HAP-1 (cell line): ENCODE measurements around the gene PTPN5.

ENCODE experiments used
- DNase-seq, 2 experiments: peaks; one replicate each; pipeline ENCODE4 v3.0.0-alpha.2; 2016 to 2020; ENCODE audit warnings: low spot score in 2 of 2
- H3K27me3 ChIP-seq: fragments of 250-450 bp; sonication (Bioruptor Pico); 2 replicates; pipeline ENCODE4 v1.5.1; 2020; ENCODE audit warnings: low read depth, mild to moderate bottlenecking, moderate library complexity
- H3K36me3 ChIP-seq: fragments of 250-450 bp; sonication (Bioruptor Pico); replicated peaks from 2 replicates; pipeline ENCODE4 v1.5.1; 2020; ENCODE audit warnings: mild to moderate bottlenecking
- H3K4me1 ChIP-seq: fragments of 250-450 bp; sonication (Bioruptor Pico); 2 replicates; pipeline ENCODE4 v1.5.1; 2020; ENCODE audit warnings: mild to moderate bottlenecking
- H3K4me3 ChIP-seq: fragments of 250-450 bp; sonication (Bioruptor Pico); 2 replicates; pipeline ENCODE4 v1.5.1; 2020; ENCODE audit warnings: mild to moderate bottlenecking, moderate library complexity
- H3K9me3 ChIP-seq: fragments of 250-450 bp; sonication (Bioruptor Pico); 2 replicates; pipeline ENCODE4 v1.5.1; 2020; ENCODE audit warnings: mild to moderate bottlenecking, moderate library complexity
- in situ Hi-C: fragments of 300-500 bp; cut with MboI; formaldehyde crosslinking; loops from 3 replicates; pipeline ENCODE4 v1.14.3; 2020; ENCODE audit warnings: low sequenced_read_pairs, inconsistent platforms, mixed read lengths

Gene PTPN5

DNA sequence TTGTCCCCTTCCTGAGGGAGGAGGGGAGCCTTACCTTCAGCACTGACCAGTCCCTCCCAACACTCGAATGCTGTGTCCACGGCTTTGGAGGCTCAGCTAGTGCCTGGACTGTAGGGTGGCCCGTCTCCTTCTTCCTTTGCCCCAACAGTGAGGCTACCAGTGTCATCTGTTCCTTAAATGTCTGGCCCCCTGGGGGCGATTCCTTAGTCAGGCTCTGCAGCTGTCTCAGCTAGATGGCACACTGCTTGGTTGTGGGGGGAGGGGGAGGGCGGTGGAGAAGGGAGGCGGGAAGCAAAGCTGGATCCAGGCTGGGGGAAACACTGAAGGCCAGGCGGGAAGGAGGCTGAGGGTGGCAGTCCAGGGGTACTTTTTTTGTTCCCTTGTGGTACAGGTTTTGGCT is 65.6 kb downstream of the PTPN5 start, which contains the start of gene IGSF22:
TSS of gene IGSF22 (minus strand) at position 149 of the 400 bp plus-strand sequence. CDS start 1,952 bp downstream, outside the sequence.
- Histone ChIP-seq H3K4me3 (no peak within 1 kb of the TSS), H3K36me3 (no peaks in the 10 kb centered on the region), H3K4me1 (no peaks in the 10 kb centered on the region), H3K9me3 (no peaks in the 10 kb centered on the region), H3K27me3 (no peaks in the 10 kb centered on the region)
- in situ Hi-C loops = loop anchor here (25.0 kb wide), 1 partner anchor 189 kb away; the partner anchor contains the start of gene TSG101
- DNase-seq = no peak

DNA sequence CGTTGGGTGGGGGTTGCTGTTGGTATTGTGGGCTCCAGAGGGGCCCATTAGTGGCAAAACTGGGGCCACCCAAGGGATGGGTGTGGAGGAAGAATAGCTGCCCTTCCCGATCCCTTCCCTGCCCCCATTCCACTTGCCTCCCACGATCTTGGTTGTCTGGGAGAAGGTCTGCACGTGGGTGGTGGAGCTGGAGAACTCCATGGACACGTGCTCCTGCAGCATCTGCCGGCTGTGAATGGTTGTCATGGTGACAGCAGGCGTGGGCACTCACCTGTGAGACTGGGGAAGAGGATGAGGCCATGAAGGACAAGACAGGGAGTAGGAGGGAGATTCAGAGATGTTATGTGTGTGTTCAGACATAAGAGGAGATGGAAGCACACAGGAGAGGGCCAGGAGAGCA is 67.6 kb downstream of the PTPN5 start:
- in situ Hi-C loops = no loop called here
- Histone ChIP-seq H3K4me1 (no peaks in the 10 kb centered on the region), H3K27me3 (no peaks in the 10 kb centered on the region), H3K9me3 (no peaks in the 10 kb centered on the region), H3K36me3 (no peaks in the 10 kb centered on the region), H3K4me3 (no peak overlapping the region)
- no peak for DNase-seq

DNA sequence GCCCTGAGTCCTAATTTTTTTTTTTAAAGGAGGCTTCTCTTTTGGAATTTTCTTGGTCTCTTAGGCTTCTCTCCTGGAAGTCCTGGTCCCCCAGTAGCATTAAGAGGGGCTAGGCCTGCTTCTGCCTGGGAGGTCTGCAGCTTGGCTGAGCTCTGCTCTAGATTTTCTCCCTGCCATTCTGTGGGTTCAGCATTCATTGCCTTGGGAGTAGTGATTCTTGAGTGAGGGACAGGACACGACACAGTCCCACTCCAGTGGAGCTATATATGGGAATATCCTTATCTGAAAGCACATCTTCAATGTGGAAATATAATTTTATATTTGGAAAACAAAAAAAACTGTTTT is 69.3 kb downstream of the PTPN5 start:
- H3K4me1 ChIP-seq = no peaks in the 10 kb centered on the region
- H3K27me3 ChIP-seq = no peaks in the 10 kb centered on the region
- no peak overlapping the region for H3K4me3 ChIP-seq
- no peaks in the 10 kb centered on the region for H3K36me3 ChIP-seq
- DNase-seq = no peak
- in situ Hi-C loops = no loop called here
- no peaks in the 10 kb centered on the region for H3K9me3 ChIP-seq

DNA sequence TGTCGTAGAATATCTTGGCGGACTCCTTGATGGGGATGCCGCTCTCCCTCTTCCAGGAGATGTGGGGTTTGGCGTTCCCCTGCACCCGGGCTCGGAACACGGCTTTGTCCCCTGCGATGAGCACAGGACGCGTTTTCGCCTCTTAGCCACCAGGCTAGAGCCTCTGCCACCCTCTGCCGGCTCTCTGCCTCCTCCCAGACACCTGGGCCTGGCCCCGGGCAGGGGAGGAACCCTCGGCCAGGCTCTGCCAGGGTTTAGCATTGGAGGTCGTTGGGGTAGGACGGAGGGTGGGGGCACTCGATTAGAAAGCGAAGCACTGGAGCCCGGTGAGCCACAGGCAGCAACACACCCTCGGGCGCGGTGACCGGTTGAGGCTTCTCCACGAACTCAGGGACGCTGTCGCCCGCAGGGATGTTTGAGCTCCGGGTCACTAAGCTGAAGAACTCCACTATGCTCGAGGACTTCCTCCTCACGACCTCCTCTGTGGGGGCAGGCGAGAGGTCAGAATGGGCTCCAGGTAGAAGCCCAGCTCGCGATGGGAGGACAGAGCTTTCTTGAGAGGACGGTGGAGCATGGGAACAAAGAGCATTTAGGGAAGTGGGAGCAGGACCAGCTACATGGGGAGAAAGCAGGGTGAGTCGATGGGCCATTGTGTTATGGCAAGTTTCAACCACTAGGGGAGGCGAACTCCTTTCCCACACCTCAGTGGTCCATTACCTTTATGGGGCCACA is 69.9 kb downstream of the PTPN5 start:
- H3K27me3 ChIP-seq = no peaks in the 10 kb centered on the region
- no peaks in the 10 kb centered on the region for H3K9me3 ChIP-seq
- H3K4me1 ChIP-seq = no peaks in the 10 kb centered on the region
- in situ Hi-C loops = no loop called here
- peak in 1 of 2 experiments; percentile 58 for DNase-seq
- H3K36me3 ChIP-seq = no peaks in the 10 kb centered on the region
- H3K4me3 ChIP-seq = no peak overlapping the region

DNA sequence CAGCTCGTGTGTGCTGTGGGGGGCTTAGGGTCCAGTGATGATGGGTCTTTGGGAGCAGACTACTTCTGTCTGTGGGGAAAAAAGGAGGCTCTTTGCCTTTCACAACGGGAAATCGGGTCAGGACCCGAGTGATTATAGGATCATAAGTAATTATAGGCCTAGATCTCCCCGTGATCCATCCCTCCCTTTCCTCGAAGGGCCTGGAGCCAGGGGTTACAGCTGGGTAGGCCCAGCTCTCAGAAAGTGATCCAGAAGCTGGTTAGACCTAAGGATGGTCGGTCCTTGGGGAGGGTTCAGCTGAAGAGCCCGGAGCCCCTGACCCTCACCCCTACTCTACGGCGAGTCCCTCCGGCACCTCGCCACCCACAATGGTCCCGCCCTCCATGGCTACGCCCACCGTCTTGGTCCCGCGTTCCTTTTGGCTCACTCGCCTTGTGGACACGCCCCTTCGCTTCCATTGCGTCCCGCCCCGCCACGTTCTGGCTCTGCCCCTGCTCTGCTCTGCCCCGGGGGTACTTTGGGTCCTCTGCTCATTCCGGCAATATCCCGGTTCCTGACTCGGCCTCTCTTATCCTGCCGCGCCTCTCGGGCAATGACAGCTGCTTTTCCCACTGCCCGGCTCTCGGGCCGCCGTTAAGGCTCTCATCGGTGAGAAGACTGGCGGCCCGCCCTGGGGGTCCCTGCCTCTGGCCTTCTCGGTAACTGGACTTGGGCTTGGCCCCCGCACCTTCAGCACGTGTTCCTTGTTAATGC is 70.6 kb downstream of the PTPN5 start:
- DNase-seq = no peak
- in situ Hi-C loops = no loop called here
- no peaks in the 10 kb centered on the region for H3K27me3 ChIP-seq

DNA sequence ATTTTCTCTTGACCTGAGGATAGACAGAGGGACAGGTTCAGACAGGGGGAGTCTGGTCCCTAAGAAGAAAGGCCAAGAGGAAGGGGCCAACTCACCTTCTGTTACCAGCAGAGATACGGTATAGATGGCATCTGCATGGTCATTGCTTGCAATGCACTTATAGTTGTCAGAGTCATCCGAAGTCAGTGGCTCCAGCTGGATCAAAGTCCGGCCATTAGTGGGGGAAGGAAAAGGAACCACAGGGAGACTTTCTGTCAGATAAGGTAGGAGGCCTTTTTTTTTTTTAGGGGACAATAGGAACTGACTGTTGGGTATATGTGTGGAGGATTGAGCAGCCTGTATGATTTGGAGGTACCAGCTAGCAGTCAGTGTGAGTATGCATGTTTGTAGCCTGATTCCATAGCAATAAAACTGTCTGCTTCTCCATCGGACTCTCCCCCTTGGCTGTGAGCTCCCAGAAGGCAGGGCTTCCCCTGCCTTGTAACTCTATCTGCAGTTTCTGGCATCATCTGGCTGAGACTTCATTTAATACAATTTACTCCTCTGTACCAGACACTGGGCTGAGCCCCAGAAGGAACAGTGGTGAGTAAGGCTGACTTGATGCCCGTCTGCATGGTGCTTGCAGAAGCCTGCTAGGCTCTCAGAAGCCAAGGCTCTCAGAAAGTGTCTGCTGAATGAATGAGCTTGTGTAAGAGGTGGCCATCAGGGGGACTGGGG is 71.3 kb downstream of the PTPN5 start:
- in situ Hi-C loops = no loop called here
- no peak for DNase-seq
- Histone ChIP-seq H3K4me3 (no peak overlapping the region), H3K4me1 (no peaks in the 10 kb centered on the region), H3K27me3 (no peaks in the 10 kb centered on the region), H3K36me3 (no peaks in the 10 kb centered on the region), H3K9me3 (no peaks in the 10 kb centered on the region)

More for the DNA sequence above, 70.6 kb downstream of the PTPN5 start:
- Histone ChIP-seq H3K4me3 (no peak overlapping the region), H3K4me1 (no peaks in the 10 kb centered on the region), H3K9me3 (no peaks in the 10 kb centered on the region), H3K36me3 (no peaks in the 10 kb centered on the region)

DNA sequence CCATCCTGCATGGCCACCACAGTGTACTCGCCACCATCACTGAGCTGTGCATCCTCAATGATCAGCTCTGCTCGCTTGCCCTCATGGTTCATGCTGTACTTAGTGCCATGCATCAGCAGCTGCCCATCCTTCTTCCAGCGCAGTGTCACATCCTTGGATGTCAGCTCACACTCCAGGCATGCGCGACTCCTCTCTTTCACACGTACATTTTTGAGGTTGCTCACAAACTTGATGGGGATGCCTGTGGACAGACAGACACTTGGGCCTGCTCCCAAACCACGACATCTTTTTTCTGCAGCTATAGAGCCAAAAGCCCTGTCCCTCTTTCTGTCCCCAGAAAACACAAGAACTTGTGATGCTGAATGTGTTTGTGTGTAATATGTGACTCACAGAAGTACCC is 76.1 kb downstream of the PTPN5 start:
- no peak for DNase-seq
- Histone ChIP-seq H3K36me3 (no peaks in the 10 kb centered on the region), H3K4me3 (no peak overlapping the region), H3K4me1 (no peaks in the 10 kb centered on the region), H3K9me3 (no peaks in the 10 kb centered on the region), H3K27me3 (no peaks in the 10 kb centered on the region)
- in situ Hi-C loops = no loop called here

DNA sequence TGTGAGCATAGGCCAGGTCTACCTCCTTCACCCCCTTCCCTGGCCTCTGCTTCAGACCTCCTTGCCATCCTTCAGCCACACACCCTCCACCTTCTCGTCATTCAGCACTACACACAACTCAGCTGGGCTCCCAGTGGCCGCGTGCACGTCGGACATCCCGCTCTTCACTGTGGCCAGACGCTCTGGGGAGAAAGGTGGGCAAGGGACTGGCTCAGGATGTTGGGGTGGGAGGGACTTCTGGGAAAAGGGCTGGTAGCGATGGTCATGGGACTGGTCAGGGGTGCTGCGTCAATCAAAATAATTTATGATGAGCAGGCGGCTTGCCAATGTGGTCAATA is 77.2 kb downstream of the PTPN5 start:
- no peaks in the 10 kb centered on the region for H3K4me1 ChIP-seq
- in situ Hi-C loops = no loop called here
- no peak for DNase-seq
- H3K36me3 ChIP-seq = no peaks in the 10 kb centered on the region
- H3K4me3 ChIP-seq = no peak overlapping the region
- no peaks in the 10 kb centered on the region for H3K9me3 ChIP-seq
- peaks cover 3% of the 10 kb centered on the region; the same call in 1 of the 2 replicates for H3K27me3 ChIP-seq

DNA sequence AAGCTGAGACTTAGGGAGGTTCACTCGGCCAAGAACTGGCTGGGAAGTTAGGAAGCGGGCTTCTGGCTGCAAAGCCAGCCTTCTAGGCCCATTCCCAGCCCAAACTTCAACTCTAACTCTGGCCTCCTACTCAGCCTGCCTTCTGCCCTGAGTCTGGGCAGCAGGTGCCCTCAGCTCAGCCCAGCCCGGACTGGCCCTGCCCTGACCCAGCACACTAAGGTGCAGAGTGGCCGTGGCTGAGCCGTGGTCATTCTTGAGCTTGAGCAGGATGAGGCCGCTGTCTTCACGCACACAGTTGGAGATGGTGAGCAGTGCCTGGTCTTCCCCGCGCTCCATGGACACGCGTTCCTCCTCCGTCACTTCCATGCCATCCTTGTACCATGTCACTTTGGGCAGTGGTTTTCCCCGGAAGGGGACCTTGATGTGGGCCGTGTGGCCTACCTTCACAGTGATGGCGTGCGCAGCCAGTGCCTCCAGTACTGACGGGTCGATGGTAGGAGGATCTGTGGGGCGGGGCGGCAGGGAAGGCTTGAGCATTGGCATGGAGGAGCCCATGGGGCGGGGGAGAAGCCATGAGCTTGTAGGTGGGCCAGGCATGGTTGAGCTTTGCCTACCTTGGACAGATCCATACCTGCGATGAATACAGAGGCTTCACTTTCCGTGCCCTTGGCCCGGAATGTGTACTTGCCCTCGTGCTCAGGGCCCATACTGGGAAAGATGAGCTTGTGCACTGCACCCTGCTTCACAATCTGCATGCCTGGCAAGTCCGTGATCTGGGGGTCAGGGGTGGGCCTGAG is 77.8 kb downstream of the PTPN5 start:
- Histone ChIP-seq H3K4me3 (no peak overlapping the region), H3K9me3 (no peaks in the 10 kb centered on the region), H3K27me3 (peaks cover 3% of the 10 kb centered on the region; the same call in 1 of the 2 replicates), H3K4me1 (no peaks in the 10 kb centered on the region), H3K36me3 (no peaks in the 10 kb centered on the region)
- in situ Hi-C loops = no loop called here
- no peak for DNase-seq

DNA sequence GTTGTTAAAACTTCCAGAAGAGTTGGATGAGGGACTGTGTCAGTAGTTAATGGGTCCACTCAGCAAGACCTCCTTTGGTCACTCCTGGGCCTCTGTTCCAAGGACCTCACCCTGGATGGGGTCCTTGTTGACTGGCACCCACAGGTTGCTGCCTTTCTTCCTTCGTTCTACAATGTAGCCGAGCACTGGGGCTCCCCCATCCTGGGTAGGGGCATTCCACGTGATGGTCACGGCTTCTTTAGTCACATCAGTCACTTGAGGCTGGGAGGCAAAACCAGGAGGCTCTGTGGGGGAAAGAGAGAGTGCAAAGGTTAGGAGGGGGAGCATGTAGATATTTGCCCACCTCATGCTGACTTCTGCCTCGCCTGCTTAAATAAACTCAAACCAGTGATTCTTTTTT is 81.1 kb downstream of the PTPN5 start:
- H3K27me3 ChIP-seq = peaks cover 22% of the 10 kb centered on the region
- in situ Hi-C loops = no loop called here
- no peak for DNase-seq

DNA sequence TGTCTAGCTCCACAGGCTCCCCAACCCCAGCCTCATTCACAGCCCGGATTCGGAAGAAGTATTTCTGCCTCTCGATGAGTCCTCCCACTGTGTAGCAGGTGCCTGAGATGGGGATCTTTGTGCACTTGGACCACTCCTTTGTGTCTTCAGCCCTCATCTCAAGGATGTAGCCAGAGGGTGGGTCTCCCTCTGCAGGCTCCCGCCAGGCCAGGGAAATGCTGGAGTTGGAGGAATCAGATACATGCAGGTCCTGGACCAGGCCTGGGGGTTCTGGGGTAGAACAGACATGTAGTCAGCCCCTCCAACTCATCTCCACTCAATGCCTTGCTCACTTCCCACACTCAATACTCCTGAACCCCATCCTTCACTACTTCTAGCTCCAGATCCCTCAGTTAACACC is 82.2 kb downstream of the PTPN5 start:
- Histone ChIP-seq H3K9me3 (no peaks in the 10 kb centered on the region), H3K4me1 (no peaks in the 10 kb centered on the region), H3K4me3 (no peak overlapping the region), H3K36me3 (no peaks in the 10 kb centered on the region), H3K27me3 (peaks cover 22% of the 10 kb centered on the region)
- no peak for DNase-seq
- in situ Hi-C loops = no loop called here

More for the DNA sequence above, 81.1 kb downstream of the PTPN5 start:
- Histone ChIP-seq H3K9me3 (no peaks in the 10 kb centered on the region), H3K4me3 (no peak overlapping the region), H3K36me3 (no peaks in the 10 kb centered on the region), H3K4me1 (no peaks in the 10 kb centered on the region)

DNA sequence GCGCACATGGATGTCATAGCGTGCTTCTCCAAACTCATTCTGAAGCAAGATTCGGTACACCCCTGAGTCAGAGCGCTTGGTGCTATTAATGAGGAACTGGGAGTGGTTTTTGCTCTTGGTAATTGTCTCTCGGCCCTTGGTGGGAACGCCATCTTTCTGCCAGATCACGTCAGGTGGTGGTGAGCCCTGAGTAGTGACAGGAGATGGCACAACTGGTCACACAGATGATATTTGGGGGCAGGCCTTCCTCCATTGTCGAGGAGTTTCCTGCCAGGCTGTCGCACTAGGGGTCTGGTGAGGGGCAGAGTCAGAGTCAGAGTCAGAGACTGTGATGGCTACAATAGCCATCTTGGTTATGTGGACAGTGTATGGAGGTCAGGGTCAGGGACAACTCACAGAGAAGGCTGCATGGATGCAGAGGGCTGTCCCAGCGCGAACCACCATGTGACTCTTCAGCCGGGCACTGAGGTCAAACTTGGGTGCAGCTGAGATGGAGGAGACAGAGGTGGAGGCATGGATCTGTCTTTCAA is 83.7 kb downstream of the PTPN5 start:
- no peak for DNase-seq
- Histone ChIP-seq H3K27me3 (peaks cover 22% of the 10 kb centered on the region), H3K36me3 (no peaks in the 10 kb centered on the region), H3K9me3 (no peaks in the 10 kb centered on the region), H3K4me1 (no peaks in the 10 kb centered on the region), H3K4me3 (no peak overlapping the region)
- in situ Hi-C loops = no loop called here
